OCI-M2 (cell line): Measurements from ENCODE around the gene SELENOT.
"Not testable (repeated sequence)": the region's sequence is repeated elsewhere in the genome, so short reads cannot be mapped to it uniquely, and the experiment has no call there.

Experiments used
- DNase-seq: peaks from one replicate; lab custom pipeline; 2025; ENCODE audit not compliant: unreplicated experiment; lab: John Stamatoyannopoulos, UW

The SELENOT gene

GRCh38 chr3:150607267-150608065 is 4.3 kb downstream of the SELENOT start:
- no peak for DNase-seq

- DNase-seq: no peak
These were observed 6.9 kb downstream of the SELENOT start for GRCh38 chr3:150609988-150610387.

- no peak for DNase-seq
These were observed 7.7 kb downstream of the SELENOT start for GRCh38 chr3:150610785-150611184.

- no peak for DNase-seq
These were observed 8.5 kb downstream of the SELENOT start for GRCh38 chr3:150611666-150612065.

GRCh38 chr3:150612494-150612893 is 9.4 kb downstream of the SELENOT start:
- no peak for DNase-seq

GRCh38 chr3:150613034-150613433 is 9.9 kb downstream of the SELENOT start:
- DNase-seq: no peak

GRCh38 chr3:150613709-150614480 is 10.8 kb downstream of the SELENOT start:
- DNase-seq: no peak

GRCh38 chr3:150620002-150620689 is 17.0 kb downstream of the SELENOT start:
- no peak for DNase-seq

- DNase-seq: not testable (repeated sequence)
These were observed 19.8 kb downstream of the SELENOT start for GRCh38 chr3:150622955-150623354.

- DNase-seq: no peak
These were observed 20.8 kb downstream of the SELENOT start for GRCh38 chr3:150623945-150624344.

GRCh38 chr3:150626148-150626930 is 23.2 kb downstream of the SELENOT start:
- DNase-seq: no peak

GRCh38 chr3:150627557-150627956 is 24.4 kb downstream of the SELENOT start:
- DNase-seq: no peak

- DNase-seq: no peak
These were observed 28.5 kb downstream of the SELENOT start for GRCh38 chr3:150631515-150632221.

- DNase-seq: no peak
These were observed 32.0 kb downstream of the SELENOT start for GRCh38 chr3:150635076-150635475.

- DNase-seq: no peak
These were observed 32.4 kb downstream of the SELENOT start for GRCh38 chr3:150635526-150635925.

- DNase-seq: no peak
These were observed 33.1 kb downstream of the SELENOT start for GRCh38 chr3:150636258-150636657.

GRCh38 chr3:150639262-150639661 is 36.1 kb downstream of the SELENOT start:
- no peak for DNase-seq

- DNase-seq: no peak
These were observed 37.1 kb downstream of the SELENOT start for GRCh38 chr3:150640256-150640655.

- no peak for DNase-seq
These were observed 50.0 kb downstream of the SELENOT start for GRCh38 chr3:150653110-150653561.

GRCh38 chr3:150656316-150656715 is 53.2 kb downstream of the SELENOT start:
- DNase-seq: no peak
